IMR-90 (cell line): Measurements from ENCODE around the gene POLR2F. TPM values are rescaled to one million over a fixed set of nuclear protein-coding genes. Genes with fewer than 3 reads are reported as not detected.

Experiments
- ATAC-seq: fragments of 200-7000 bp; cut with Tn5 transposase; 2 replicates; pipeline ENCODE4 v1.9.1; 2020; ENCODE audit warnings: low read depth, mild to moderate bottlenecking, moderate library complexity
- BruUV-seq: library from RNA; stranded (reverse); fragments of 400-500 nt; replicated peaks from 2 replicates; lab custom pipeline; 2021; lab: Mats Ljungman, UMichigan
- CTCF ChIA-PET: fragments of 300-600 bp; formaldehyde crosslinking; extraction: SDS; loops from one replicate; lab custom pipeline; 2021; ENCODE audit warnings: antibody characterized with exemption; lab: Yijun Ruan, JAX
- POLR2A ChIA-PET: fragments of 300-600 bp; sonication (Branson Sonifier 250); formaldehyde crosslinking; loops from one replicate; lab custom pipeline; 2022; ENCODE audit warnings: antibody characterized with exemption; ENCODE audit not compliant: unreplicated experiment; lab: Charles Lee
- DNase-seq: peaks from one replicate; pipeline ENCODE4 v3.0.0; 2013
- H2AFZ ChIP-seq: replicated peaks from 2 replicates; pipeline ENCODE3; 2013; ENCODE audit warnings: low read length, mild to moderate bottlenecking; ENCODE audit not compliant: poor library complexity
- H2AK5ac ChIP-seq: 2 replicates; pipeline ENCODE4 v1.6.1; 2013; ENCODE audit warnings: low read depth, low read length, inconsistent platforms
- H2AK9ac ChIP-seq: replicated peaks from 2 replicates; pipeline ENCODE3; 2013; ENCODE audit warnings: mild to moderate bottlenecking, low read depth, low read length, moderate library complexity; ENCODE audit not compliant: poor library complexity
- H2BK120ac ChIP-seq: 2 replicates; pipeline ENCODE4 v1.6.1; 2013; ENCODE audit warnings: low read depth, low read length, inconsistent platforms
- H2BK15ac ChIP-seq: 3 replicates; pipeline ENCODE4 v1.6.1; 2013; ENCODE audit warnings: low read depth, low read length, inconsistent platforms
- H2BK20ac ChIP-seq: 2 replicates; pipeline ENCODE4 v1.6.1; 2013; ENCODE audit warnings: low read depth, mild to moderate bottlenecking, inconsistent platforms, low read length, moderate library complexity
- H2BK5ac ChIP-seq: 2 replicates; pipeline ENCODE4 v1.6.1; 2013; ENCODE audit warnings: mild to moderate bottlenecking, low read depth, low read length, inconsistent platforms; ENCODE audit not compliant: poor library complexity, severe bottlenecking
- H3K14ac ChIP-seq: replicated peaks from 2 replicates; pipeline ENCODE4 v1.6.1; 2013; ENCODE audit warnings: low read depth, low read length, inconsistent platforms
- H3K18ac ChIP-seq: 2 replicates; pipeline ENCODE4 v1.6.1; 2013; ENCODE audit warnings: low read depth, low read length, control low read depth
- H3K23ac ChIP-seq: 2 replicates; pipeline ENCODE4 v1.6.1; 2013; ENCODE audit warnings: low read depth, low read length, inconsistent platforms
- H3K27ac ChIP-seq: 2 replicates; pipeline ENCODE4 v1.5.1; 2013; ENCODE audit warnings: mild to moderate bottlenecking, control low read depth, low read length; ENCODE audit not compliant: insufficient read depth
- H3K27me3 ChIP-seq: 2 replicates; pipeline ENCODE4 v1.6.1; 2013; ENCODE audit warnings: low read length; ENCODE audit not compliant: control insufficient read depth, insufficient read depth
- H3K36me3 ChIP-seq: 2 replicates; pipeline ENCODE4 v1.6.1; 2013; ENCODE audit warnings: low read length, mixed read lengths; ENCODE audit not compliant: control insufficient read depth, insufficient read depth
- H3K4ac ChIP-seq: 2 replicates; pipeline ENCODE4 v1.6.1; 2013; ENCODE audit warnings: low read depth, low read length, inconsistent platforms
- H3K4me1 ChIP-seq: 2 replicates; pipeline ENCODE4 v1.6.1; 2013; ENCODE audit warnings: low read length, mixed read lengths; ENCODE audit not compliant: control insufficient read depth, insufficient read depth
- H3K4me2 ChIP-seq: 2 replicates; pipeline ENCODE4 v1.6.1; 2013; ENCODE audit warnings: low read depth, mild to moderate bottlenecking, control low read depth, low read length, moderate library complexity
- H3K4me3 ChIP-seq: 2 replicates; pipeline ENCODE4 v1.5.1; 2013; ENCODE audit warnings: low read depth, mild to moderate bottlenecking, control low read depth, low read length, moderate library complexity; ENCODE audit not compliant: insufficient read depth
- H3K56ac ChIP-seq: 2 replicates; pipeline ENCODE4 v1.6.1; 2013; ENCODE audit warnings: low read length, inconsistent platforms; ENCODE audit not compliant: insufficient read depth; ENCODE audit errors: extremely low read depth
- H3K79me1 ChIP-seq, 2 experiments: 2 replicates each; pipeline ENCODE4 v1.6.1; 2013; ENCODE audit warnings: low read length in 2 of 2, inconsistent platforms in 1 of 2, low read depth in 1 of 2
- H3K9ac ChIP-seq: 2 replicates; pipeline ENCODE4 v1.6.1; 2013; ENCODE audit warnings: low read depth, low read length, control low read depth
- H3K9me1 ChIP-seq: 2 replicates; pipeline ENCODE4 v1.6.1; 2013; ENCODE audit warnings: low read length, inconsistent platforms; ENCODE audit not compliant: insufficient read depth
- H3K9me3 ChIP-seq: 2 replicates; pipeline ENCODE4 v1.6.1; 2013; ENCODE audit warnings: low read length; ENCODE audit not compliant: control insufficient read depth, insufficient read depth
- H4K20me1 ChIP-seq: 2 replicates; pipeline ENCODE4 v1.6.1; 2013; ENCODE audit warnings: low read length, inconsistent platforms; ENCODE audit not compliant: insufficient read depth
- H4K5ac ChIP-seq: 2 replicates; pipeline ENCODE4 v1.6.1; 2013; ENCODE audit warnings: mild to moderate bottlenecking, low read depth, low read length, control low read depth
- H4K8ac ChIP-seq, 2 experiments: 2 replicates each; pipeline ENCODE4 v1.6.1; 2013; ENCODE audit warnings: low read depth in 2 of 2, low read length in 2 of 2, control low read depth in 1 of 2, inconsistent platforms in 1 of 2
- H4K91ac ChIP-seq: 2 replicates; pipeline ENCODE4 v1.6.1; 2013; ENCODE audit warnings: low read depth, low read length, inconsistent platforms; ENCODE audit not compliant: insufficient read depth
- BHLHE40 ChIP-seq: fragments of 150-350 bp; IDR thresholded peaks from 2 replicates; pipeline ENCODE4 v1.6.1; 2016; ENCODE audit warnings: mild to moderate bottlenecking, low read depth, low read length
- CEBPB ChIP-seq: IDR thresholded peaks from 2 replicates; pipeline ENCODE4 v1.6.1; 2012; ENCODE audit warnings: low read depth, low read length, improper control_type of control experiment
- CHD1 ChIP-seq: IDR thresholded peaks from 2 replicates; pipeline ENCODE4 v1.6.1; 2012; ENCODE audit warnings: low read depth, low read length, improper control_type of control experiment
- CTCF ChIP-seq: conservative IDR thresholded peaks from 2 replicates; pipeline ENCODE4 v1.5.1; 2012; ENCODE audit warnings: mild to moderate bottlenecking, low read depth, low read length, improper control_type of control experiment
- FOS ChIP-seq: fragments of 150-350 bp; IDR thresholded peaks from 2 replicates; pipeline ENCODE4 v1.6.1; 2016; ENCODE audit warnings: low read depth, low read length
- MAFK ChIP-seq: IDR thresholded peaks from 2 replicates; pipeline ENCODE4 v1.6.1; 2012; ENCODE audit warnings: low read depth, low read length, improper control_type of control experiment
- MAZ ChIP-seq: IDR thresholded peaks from 2 replicates; pipeline ENCODE4 v1.6.1; 2012; ENCODE audit warnings: low read depth, mild to moderate bottlenecking, low read length, improper control_type of control experiment, moderate library complexity, borderline replicate concordance
- MXI1 ChIP-seq: IDR thresholded peaks from 2 replicates; pipeline ENCODE4 v1.6.1; 2012; ENCODE audit warnings: low read depth, mild to moderate bottlenecking, low read length, moderate library complexity, borderline replicate concordance
- NFE2L2 ChIP-seq: fragments of 150-350 bp; IDR thresholded peaks from 2 replicates; pipeline ENCODE4 v1.6.1; 2016; ENCODE audit warnings: low read depth, mild to moderate bottlenecking, low read length
- POLR2A ChIP-seq: IDR thresholded peaks from 2 replicates; pipeline ENCODE4 v1.6.1; 2012; ENCODE audit warnings: mild to moderate bottlenecking, low read depth, low read length
- RAD21 ChIP-seq: IDR thresholded peaks from 2 replicates; pipeline ENCODE4 v1.6.1; 2012; ENCODE audit warnings: low read length, improper control_type of control experiment
- RCOR1 ChIP-seq: IDR thresholded peaks from 2 replicates; pipeline ENCODE4 v1.6.1; 2012; ENCODE audit warnings: mild to moderate bottlenecking, low read length, improper control_type of control experiment; ENCODE audit not compliant: insufficient replicate concordance
- RFX5 ChIP-seq: IDR thresholded peaks from 2 replicates; pipeline ENCODE4 v1.8.0; 2012; ENCODE audit warnings: low read depth, mild to moderate bottlenecking, low read length, moderate library complexity
- SMC3 ChIP-seq: fragments of 150-350 bp; IDR thresholded peaks from 2 replicates; pipeline ENCODE4 v1.6.1; 2016; ENCODE audit warnings: low read depth, mild to moderate bottlenecking, antibody characterized with exemption, low read length, moderate library complexity
- USF2 ChIP-seq: fragments of 150-350 bp; IDR thresholded peaks from 2 replicates; pipeline ENCODE4 v1.6.1; 2017; ENCODE audit warnings: mild to moderate bottlenecking, antibody characterized with exemption, low read length, low read depth
- WGBS, 2 experiments: methylation state at CpG; one replicate each; pipeline versions ENCODE4 v1.1.5 to v1.1.7; 2013; ENCODE audit warnings: missing lambda C conversion rate in 2 of 2; ENCODE audit not compliant: insufficient read length in 1 of 2; ENCODE audit errors: extremely low coverage in 2 of 2; 5-methylcytosine and 5-hydroxymethylcytosine counted together
- dilution Hi-C: fragments of 300-500 bp; cut with HindIII; formaldehyde crosslinking; loops from one replicate; pipeline ENCODE4 v1.14.3; 2018; ENCODE audit warnings: low sequenced_read_pairs; ENCODE audit not compliant: unreplicated experiment
- in situ Hi-C: fragments of 300-500 bp; cut with MboI; formaldehyde crosslinking; loops from 3 replicates; pipeline ENCODE4 v1.14.3; 2019; ENCODE audit warnings: low sequenced_read_pairs, inconsistent platforms, mixed read lengths
- intact Hi-C: fragments of 100-400 bp; cut with micrococcal nuclease; formaldehyde crosslinking; loops from 2 replicates; pipeline ENCODE4 v1.10.0; 2022
- polyA plus RNA-seq, 3 experiments: library from polyadenylated mRNA; depleted of rRNA; stranded (reverse); fragments of >200 nt; gene quantifications; 2 replicates each; pipeline ENCODE4 v1.2.3, GENCODE V29; 2012; ENCODE audit warnings: low replicate concordance in 1 of 3
- total RNA-seq: library from RNA; depleted of rRNA; stranded (reverse); fragments of >200 nt; gene quantifications from 2 replicates; pipeline ENCODE4 v1.2.3, GENCODE V29; 2012
- TF ChIP-seq, protein P1 (sequence below): fragments of 150-350 bp; IDR thresholded peaks from 2 replicates; pipeline ENCODE4 v1.6.1; 2016; ENCODE audit warnings: low read depth, mild to moderate bottlenecking, low read length, moderate library complexity, borderline replicate concordance

Gene POLR2F
- total and polyA plus RNA-seq, 2 of the 4 experiments (the other 2 are of a cell fraction), result 26.0 to 147 TPM

GRCh38 chr22:38005943-38006342, 52.4 kb downstream of the POLR2F start:
- dilution Hi-C loops (no loop called here), intact Hi-C loops (no loop called here)
- CTCF ChIA-PET, result no interaction called here

More at GRCh38 chr22:38005943-38006342, 52.4 kb downstream of the POLR2F start:
- Histone ChIP-seq H4K5ac (no peak overlapping the region), H3K27ac (no peak overlapping the region), H4K20me1 (no peaks in the 10 kb centered on the region), H3K4me1 (no peaks in the 10 kb centered on the region), H3K27me3 (peaks cover 21% of the 10 kb centered on the region), H2BK120ac (no peak overlapping the region), H3K79me1 (no peaks in the 10 kb centered on the region), H2AK9ac (no peak overlapping the region), H4K91ac (no peak overlapping the region), H3K9me3 (no peaks in the 10 kb centered on the region), H2BK5ac (no peak overlapping the region), H3K9ac (no peak overlapping the region), H3K56ac (no peak overlapping the region), H3K36me3 (no peaks in the 10 kb centered on the region), H3K14ac (no peak overlapping the region), H2AK5ac (no peak overlapping the region), H2BK15ac (no peak overlapping the region), H3K4me2 (no peak overlapping the region), H3K4me3 (no peak overlapping the region), H3K23ac (no peak overlapping the region), H3K18ac (no peak overlapping the region), H3K4ac (no peak overlapping the region), H2BK20ac (no peak overlapping the region), H4K8ac (no peak overlapping the region), H3K9me1 (no peaks in the 10 kb centered on the region), H2AFZ (no peak overlapping the region)
- in situ Hi-C loops, result no loop called here
- ATAC-seq (no peak), DNase-seq (no peak)
- POLR2A ChIA-PET, result no interaction called here
- TF ChIP-seq NFE2L2 (no peak), FOS (no peak), POLR2A (no peak), CHD1 (no peak), MAFK (no peak), MAZ (no peak), SMC3 (no peak), BHLHE40 (no peak), RAD21 (no peak), CEBPB (no peak), RFX5 (no peak), CTCF (no peak), MXI1 (no peak), USF2 (no peak), RCOR1 (no peak)
- TF ChIP-seq, protein P1, sequence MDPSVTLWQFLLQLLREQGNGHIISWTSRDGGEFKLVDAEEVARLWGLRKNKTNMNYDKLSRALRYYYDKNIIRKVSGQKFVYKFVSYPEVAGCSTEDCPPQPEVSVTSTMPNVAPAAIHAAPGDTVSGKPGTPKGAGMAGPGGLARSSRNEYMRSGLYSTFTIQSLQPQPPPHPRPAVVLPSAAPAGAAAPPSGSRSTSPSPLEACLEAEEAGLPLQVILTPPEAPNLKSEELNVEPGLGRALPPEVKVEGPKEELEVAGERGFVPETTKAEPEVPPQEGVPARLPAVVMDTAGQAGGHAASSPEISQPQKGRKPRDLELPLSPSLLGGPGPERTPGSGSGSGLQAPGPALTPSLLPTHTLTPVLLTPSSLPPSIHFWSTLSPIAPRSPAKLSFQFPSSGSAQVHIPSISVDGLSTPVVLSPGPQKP, result no peak
- WGBS, 2 experiments, result 94% methylated on average over 3 of the region's 6 CpGs; no CpG with 5 or more reads in 1 of the 2 experiments
- BruUV-seq, result no TSS peak
